SK-N-SH (cell line): ENCODE data around the gene PAX2. TPM values are rescaled to one million over a fixed set of nuclear protein-coding genes. Genes with fewer than 3 reads are reported as not detected.

Experiments
- CTCF ChIA-PET: fragments of 300-600, 350-600 bp; formaldehyde crosslinking; extraction: SDS; loops from one replicate; lab custom pipeline; 2021; lab: Yijun Ruan, JAX
- POLR2A ChIA-PET: fragments of 350-600 bp; sonication (Branson Sonifier 250); formaldehyde crosslinking; extraction: SDS; loops from one replicate; lab custom pipeline; 2020; ENCODE audit warnings: antibody characterized with exemption, inconsistent platforms; lab: Yijun Ruan, JAX
- DNase-seq: peaks from one replicate; pipeline ENCODE4 v3.0.0; 2012
- H2AFZ ChIP-seq: fragments of 200-600 bp; sonication (generic); 2 replicates; pipeline ENCODE4 v1.8.1; 2016; ENCODE audit warnings: antibody characterized with exemption, mild to moderate bottlenecking, low read depth
- H3F3A ChIP-seq: fragments of 200-600 bp; sonication (generic); replicated peaks from 2 replicates; pipeline ENCODE3; 2016; ENCODE audit warnings: antibody characterized with exemption, mild to moderate bottlenecking; ENCODE audit not compliant: insufficient read depth
- H3K27ac ChIP-seq, 2 experiments: fragments of 200-500 bp in 1 of 2; fragments of 200-600 bp in 1 of 2; sonication (Bioruptor generic) in 1 of 2; sonication (generic), shearing (Covaris generic) in 1 of 2; 2 replicates each; pipeline versions ENCODE4 v1.5.1 to v1.6.1; 2014 to 2016; ENCODE audit warnings: low read depth in 2 of 2, inconsistent platforms in 1 of 2, low read length in 1 of 2, mild to moderate bottlenecking in 1 of 2, mixed read lengths in 1 of 2
- H3K27me3 ChIP-seq: fragments of 200-600 bp; sonication (generic), shearing (Covaris generic); 2 replicates; pipeline ENCODE4 v1.6.1; 2016; ENCODE audit warnings: mixed run types; ENCODE audit not compliant: insufficient read depth
- H3K36me3 ChIP-seq, 2 experiments: fragments of 200-500 bp in 1 of 2; fragments of 200-600 bp in 1 of 2; sonication (Bioruptor generic) in 1 of 2; sonication (generic) in 1 of 2; replicated peaks in 1 of 2; 2 replicates each; pipeline versions ENCODE3 to v1.5.1; 2014 to 2016; ENCODE audit warnings: low read length in 1 of 2, mild to moderate bottlenecking in 1 of 2; ENCODE audit not compliant: insufficient read depth in 2 of 2, control insufficient read depth in 1 of 2
- H3K4me1 ChIP-seq, 2 experiments: fragments of 200-500 bp in 1 of 2; fragments of 200-600 bp in 1 of 2; sonication (Bioruptor generic) in 1 of 2; sonication (generic), shearing (Covaris generic) in 1 of 2; 2 replicates each; pipeline versions ENCODE4 v1.5.1 to v1.6.1; 2014 to 2016; ENCODE audit warnings: low read depth in 1 of 2, low read length in 1 of 2, mixed run types in 1 of 2; ENCODE audit not compliant: insufficient read depth in 2 of 2, control insufficient read depth in 1 of 2
- H3K4me2 ChIP-seq: fragments of 200-600 bp; sonication (generic), shearing (Covaris generic); 2 replicates; pipeline ENCODE4 v1.6.1; 2017; ENCODE audit warnings: mixed run types
- H3K4me3 ChIP-seq, 2 experiments: fragments of 200-500 bp in 1 of 2; fragments of 200-600 bp in 1 of 2; sonication (Bioruptor generic) in 1 of 2; sonication (generic), shearing (Covaris generic) in 1 of 2; 2 replicates each; pipeline versions ENCODE4 v1.5.1 to v1.8.1; 2014 to 2016; ENCODE audit warnings: low read depth in 2 of 2, inconsistent platforms in 1 of 2, low read length in 1 of 2, mild to moderate bottlenecking in 1 of 2, mixed read lengths in 1 of 2, moderate library complexity in 1 of 2
- H3K79me2 ChIP-seq: fragments of 200-600 bp; sonication (generic); 2 replicates; pipeline ENCODE4 v1.8.1; 2017; ENCODE audit warnings: mild to moderate bottlenecking; ENCODE audit not compliant: insufficient read depth
- H3K9ac ChIP-seq: fragments of 200-600 bp; sonication (generic); 2 replicates; pipeline ENCODE4 v1.6.1; 2017; ENCODE audit warnings: mixed run types
- H3K9me2 ChIP-seq: fragments of 200-600 bp; sonication (generic); 2 replicates; pipeline ENCODE4 v1.6.1; 2017; ENCODE audit warnings: mixed run types
- H3K9me3 ChIP-seq: fragments of 200-600 bp; sonication (generic); 2 replicates; pipeline ENCODE4 v1.6.1; 2017; ENCODE audit warnings: mixed run types, mild to moderate bottlenecking, moderate library complexity
- H4K20me1 ChIP-seq: fragments of 200-600 bp; sonication (generic); 2 replicates; pipeline ENCODE4 v1.6.1; 2017; ENCODE audit warnings: mild to moderate bottlenecking, mixed run types; ENCODE audit not compliant: insufficient read depth
- EZH2phosphoT487 ChIP-seq: fragments of 200-600 bp; sonication (generic); IDR thresholded peaks from 2 replicates; pipeline ENCODE4 v1.6.1; 2017; ENCODE audit warnings: low read depth, mixed run types, mild to moderate bottlenecking, antibody characterized with exemption, moderate library complexity, borderline replicate concordance
- FOXM1 ChIP-seq: IDR thresholded peaks from 2 replicates; pipeline ENCODE4 v1.4.0; 2012; ENCODE audit warnings: low read depth, mild to moderate bottlenecking
- GABPA ChIP-seq: IDR thresholded peaks from 2 replicates; pipeline ENCODE4 v1.4.0; 2012; ENCODE audit warnings: low read depth, mild to moderate bottlenecking
- MAX ChIP-seq: IDR thresholded peaks from 2 replicates; pipeline ENCODE4 v1.4.0; 2012; ENCODE audit warnings: low read depth
- MEF2A ChIP-seq: IDR thresholded peaks from 2 replicates; pipeline ENCODE4 v1.4.0; 2012; ENCODE audit warnings: low read depth, borderline replicate concordance
- NFIC ChIP-seq: IDR thresholded peaks from 2 replicates; pipeline ENCODE4 v1.4.0; 2012; ENCODE audit warnings: borderline replicate concordance
- NRF1 ChIP-seq: IDR thresholded peaks from 2 replicates; pipeline ENCODE4 v1.6.1; 2012; ENCODE audit warnings: low read depth, mild to moderate bottlenecking, low read length
- POLR2AphosphoS5 ChIP-seq: IDR thresholded peaks from 2 replicates; pipeline ENCODE4 v1.6.1; 2012; ENCODE audit warnings: low read depth, low read length
- RCOR1 ChIP-seq: fragments of 150-350 bp; IDR thresholded peaks from 2 replicates; pipeline ENCODE4 v1.6.1; 2017; ENCODE audit warnings: antibody characterized with exemption, low read length
- RXRA ChIP-seq: IDR thresholded peaks from 2 replicates; pipeline ENCODE4 v1.4.0; 2012; ENCODE audit warnings: low read depth, mild to moderate bottlenecking, borderline replicate concordance
- TCF12 ChIP-seq: IDR thresholded peaks from 2 replicates; pipeline ENCODE4 v1.4.0; 2012
- YY1 ChIP-seq: IDR thresholded peaks from 2 replicates; pipeline ENCODE4 v1.4.0; 2012; ENCODE audit warnings: low read depth, mild to moderate bottlenecking
- WGBS: methylation state at CpG from one replicate; pipeline ENCODE4 v1.1.6; 2017; ENCODE audit warnings: low lambda C conversion rate; 5-methylcytosine and 5-hydroxymethylcytosine counted together
- polyA plus RNA-seq, 3 experiments: library from polyadenylated mRNA; depleted of rRNA; stranded (reverse); fragments of >200 nt; gene quantifications; 2 replicates each; pipeline ENCODE4 v1.2.3, GENCODE V29; 2012
- TF ChIP-seq, protein P1 (sequence below): fragments of 150-350 bp; IDR thresholded peaks from 2 replicates; pipeline ENCODE4 v1.6.1; 2017; ENCODE audit warnings: antibody characterized with exemption, low read length, low read depth, borderline replicate concordance
- TF ChIP-seq, protein P2 (sequence below): IDR thresholded peaks from 2 replicates; pipeline ENCODE4 v1.6.1; 2012; ENCODE audit warnings: mild to moderate bottlenecking, low read depth, low read length, moderate library complexity

Gene PAX2
- polyA plus RNA-seq, 1 of the 3 experiments (the other 2 are of a cell fraction) = not detected

DNA sequence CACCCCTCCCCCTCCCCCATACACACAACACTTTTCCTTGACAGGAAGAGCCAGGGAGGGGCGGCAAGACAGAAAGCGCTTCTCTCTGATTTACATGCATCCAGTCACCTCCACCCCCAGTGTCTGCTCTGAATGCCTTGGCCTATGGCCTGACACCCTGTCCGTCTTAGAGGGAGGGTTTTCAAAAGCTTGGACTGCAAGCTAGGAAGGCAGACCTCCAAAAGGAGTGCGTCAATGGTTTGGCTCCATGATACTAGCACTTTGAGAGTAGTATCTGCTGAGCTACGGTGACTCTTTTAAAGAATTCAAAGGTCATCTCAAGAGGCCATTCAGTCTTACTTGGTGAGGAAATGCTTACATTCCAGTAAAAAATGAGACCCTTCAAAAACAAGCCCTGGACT, 20.3 kb upstream of the PAX2 start:
- CTCF ChIA-PET = interaction anchor here (1.2 to 2.9 kb wide), 7 partner anchors 16 to 163 kb away, joined by 3 to 20 read pairs (median 8); partner anchors contain the start of gene PAX2
- WGBS = 84% methylated on average over 5 of the region's 5 CpGs
- H3F3A ChIP-seq = no peaks in the 10 kb centered on the region
- H3K9ac ChIP-seq = no peak overlapping the region
- H3K9me2 ChIP-seq = no peaks in the 10 kb centered on the region
- H3K4me3 ChIP-seq = no peak overlapping the region
- no peak for DNase-seq
- no peaks in the 10 kb centered on the region for H3K79me2 ChIP-seq
- no peak overlapping the region for H3K4me2 ChIP-seq
- H3K4me1 ChIP-seq = peaks cover 0 to 3% of the 10 kb centered on the region in 2 experiments; a peak in 1 of 4 replicates
- no peaks in the 10 kb centered on the region for H3K9me3 ChIP-seq
- no peaks in the 10 kb centered on the region for H3K36me3 ChIP-seq
- POLR2A ChIA-PET = no interaction called here
- no peaks in the 10 kb centered on the region for H4K20me1 ChIP-seq
- no peak overlapping the region for H2AFZ ChIP-seq
- H3K27me3 ChIP-seq = peaks cover 76% of the 10 kb centered on the region
- H3K27ac ChIP-seq = no peak overlapping the region
- TF ChIP-seq TCF12 (no peak), MEF2A (no peak)
- TF ChIP-seq, protein P1, sequence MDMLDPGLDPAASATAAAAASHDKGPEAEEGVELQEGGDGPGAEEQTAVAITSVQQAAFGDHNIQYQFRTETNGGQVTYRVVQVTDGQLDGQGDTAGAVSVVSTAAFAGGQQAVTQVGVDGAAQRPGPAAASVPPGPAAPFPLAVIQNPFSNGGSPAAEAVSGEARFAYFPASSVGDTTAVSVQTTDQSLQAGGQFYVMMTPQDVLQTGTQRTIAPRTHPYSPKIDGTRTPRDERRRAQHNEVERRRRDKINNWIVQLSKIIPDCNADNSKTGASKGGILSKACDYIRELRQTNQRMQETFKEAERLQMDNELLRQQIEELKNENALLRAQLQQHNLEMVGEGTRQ = no peak

DNA sequence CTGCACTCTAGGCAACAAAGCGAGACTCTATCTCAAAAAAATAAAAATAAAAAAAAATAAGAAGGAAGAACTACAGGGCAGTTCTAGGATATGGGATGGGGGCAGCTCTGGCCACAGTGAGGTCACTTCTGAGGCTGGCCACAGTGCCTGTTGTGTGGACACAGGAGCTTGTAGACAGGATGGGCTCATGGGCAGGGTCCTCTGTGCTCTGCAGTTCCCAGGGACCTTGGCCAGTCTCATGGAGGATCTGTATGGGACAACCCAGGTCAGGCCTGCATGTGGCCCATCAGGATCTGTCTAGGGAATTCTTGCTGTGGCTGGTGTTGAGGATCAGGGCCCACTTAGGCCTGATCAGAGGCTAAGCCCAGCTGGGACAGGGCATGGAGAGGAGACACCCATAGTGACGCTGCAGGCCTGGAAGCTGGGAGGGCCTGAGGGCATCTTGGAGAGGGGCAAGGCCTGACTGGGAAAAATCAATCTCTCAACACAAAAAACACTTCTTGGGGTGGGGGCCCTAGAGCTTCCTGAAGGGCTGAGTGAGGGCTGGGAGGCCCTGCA, 19.4 kb upstream of the PAX2 start:
- POLR2A ChIA-PET = no interaction called here
- 85% methylated on average over 2 of the region's 2 CpGs for WGBS
- Histone ChIP-seq H3K4me1 (peaks cover 0 to 9% of the 10 kb centered on the region in 2 experiments; a peak in 1 of 4 replicates), H2AFZ (no peak overlapping the region), H3K9ac (no peak overlapping the region), H3K4me3 (no peak overlapping the region), H3F3A (no peaks in the 10 kb centered on the region), H3K27me3 (peaks cover 85% of the 10 kb centered on the region), H3K27ac (no peak overlapping the region), H3K9me3 (no peaks in the 10 kb centered on the region), H4K20me1 (no peaks in the 10 kb centered on the region)
- TF ChIP-seq, protein P2, sequence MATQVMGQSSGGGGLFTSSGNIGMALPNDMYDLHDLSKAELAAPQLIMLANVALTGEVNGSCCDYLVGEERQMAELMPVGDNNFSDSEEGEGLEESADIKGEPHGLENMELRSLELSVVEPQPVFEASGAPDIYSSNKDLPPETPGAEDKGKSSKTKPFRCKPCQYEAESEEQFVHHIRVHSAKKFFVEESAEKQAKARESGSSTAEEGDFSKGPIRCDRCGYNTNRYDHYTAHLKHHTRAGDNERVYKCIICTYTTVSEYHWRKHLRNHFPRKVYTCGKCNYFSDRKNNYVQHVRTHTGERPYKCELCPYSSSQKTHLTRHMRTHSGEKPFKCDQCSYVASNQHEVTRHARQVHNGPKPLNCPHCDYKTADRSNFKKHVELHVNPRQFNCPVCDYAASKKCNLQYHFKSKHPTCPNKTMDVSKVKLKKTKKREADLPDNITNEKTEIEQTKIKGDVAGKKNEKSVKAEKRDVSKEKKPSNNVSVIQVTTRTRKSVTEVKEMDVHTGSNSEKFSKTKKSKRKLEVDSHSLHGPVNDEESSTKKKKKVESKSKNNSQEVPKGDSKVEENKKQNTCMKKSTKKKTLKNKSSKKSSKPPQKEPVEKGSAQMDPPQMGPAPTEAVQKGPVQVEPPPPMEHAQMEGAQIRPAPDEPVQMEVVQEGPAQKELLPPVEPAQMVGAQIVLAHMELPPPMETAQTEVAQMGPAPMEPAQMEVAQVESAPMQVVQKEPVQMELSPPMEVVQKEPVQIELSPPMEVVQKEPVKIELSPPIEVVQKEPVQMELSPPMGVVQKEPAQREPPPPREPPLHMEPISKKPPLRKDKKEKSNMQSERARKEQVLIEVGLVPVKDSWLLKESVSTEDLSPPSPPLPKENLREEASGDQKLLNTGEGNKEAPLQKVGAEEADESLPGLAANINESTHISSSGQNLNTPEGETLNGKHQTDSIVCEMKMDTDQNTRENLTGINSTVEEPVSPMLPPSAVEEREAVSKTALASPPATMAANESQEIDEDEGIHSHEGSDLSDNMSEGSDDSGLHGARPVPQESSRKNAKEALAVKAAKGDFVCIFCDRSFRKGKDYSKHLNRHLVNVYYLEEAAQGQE = no peak
- TF ChIP-seq RCOR1 = no peak
- TF ChIP-seq NRF1 = no peak
- no peak for TF ChIP-seq EZH2phosphoT487
- TF ChIP-seq RXRA = no peak
- TF ChIP-seq FOXM1 = no peak
- no peak for TF ChIP-seq MAX
- TF ChIP-seq POLR2AphosphoS5 = no peak
- no peak for TF ChIP-seq TCF12
- no peak for TF ChIP-seq GABPA
- no peak for TF ChIP-seq NFIC
- TF ChIP-seq YY1 = no peak
- TF ChIP-seq, all 33 proteins: peak for 0
- Histone ChIP-seq H3K36me3 (no peaks in the 10 kb centered on the region), H3K9me2 (no peaks in the 10 kb centered on the region), H3K79me2 (no peaks in the 10 kb centered on the region), H3K4me2 (no peak overlapping the region)
- CTCF ChIA-PET = interaction anchor here (1.2 to 2.9 kb wide), 5 partner anchors 14 to 164 kb away, joined by 3 to 20 read pairs (median 11); no protein-coding TSS in a partner anchor
- peak; percentile 30 for DNase-seq
